GM19023 (cell line): ENCODE results near the gene ZDHHC6.
"Not testable (repeated sequence)": the region's sequence is repeated elsewhere in the genome, so short reads cannot be mapped to it uniquely, and the experiment has no call there.

Experiments
- ATAC-seq: cut with Tn5 transposase; IDR thresholded peaks from one replicate; pipeline ENCODE4 v1.9.1; 2021; ENCODE audit warnings: mild to moderate bottlenecking, moderate library complexity; ENCODE audit not compliant: unreplicated experiment

Gene ZDHHC6

DNA sequence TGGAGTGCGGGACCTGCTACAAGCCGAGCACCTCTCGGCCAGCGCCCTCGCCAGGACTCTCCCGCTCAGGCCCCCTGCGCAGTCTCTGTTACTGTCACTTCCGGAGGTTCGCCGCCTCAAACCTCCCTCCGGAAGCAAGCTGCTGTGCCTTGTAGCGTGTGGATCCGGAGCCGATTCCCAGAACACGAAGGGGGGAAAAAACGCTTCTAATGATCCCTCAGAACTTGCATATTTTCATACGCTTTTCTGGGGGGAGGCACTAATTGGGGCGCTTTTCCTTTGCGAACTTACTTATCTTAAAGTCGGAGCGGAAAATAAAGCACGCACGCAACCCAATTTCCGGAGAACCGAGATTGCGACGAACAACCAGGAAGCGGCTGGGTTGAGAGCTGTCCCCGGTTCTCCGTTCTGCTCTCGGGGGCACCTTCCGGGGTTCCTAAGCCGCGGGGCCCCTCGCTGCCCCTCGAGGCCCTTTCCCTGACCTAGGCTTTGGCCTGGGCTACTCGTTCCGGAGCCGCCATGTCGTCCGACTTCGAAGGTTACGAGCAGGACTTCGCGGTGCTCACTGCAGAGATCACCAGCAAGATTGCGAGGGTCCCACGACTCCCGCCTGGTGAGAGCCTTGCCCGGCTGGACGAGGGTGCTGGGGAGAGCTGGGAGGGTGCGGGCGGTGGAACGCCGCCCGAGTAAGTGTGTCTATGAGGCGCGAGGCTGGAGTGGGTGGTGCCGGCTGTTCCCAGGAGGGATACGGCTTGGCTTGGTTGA, at the start of gene ZDHHC6, which contains the start of gene VTI1A:
ZDHHC6 (minus strand) TSS at position 60 of the 765 bp plus-strand sequence. CDS start 1,478 bp downstream, outside the sequence.
VTI1A (plus strand) TSS at position 361 of the 765 bp plus-strand sequence; CDS start at position 520, 159 bp downstream.
- ATAC-seq = peak; percentile 97

DNA sequence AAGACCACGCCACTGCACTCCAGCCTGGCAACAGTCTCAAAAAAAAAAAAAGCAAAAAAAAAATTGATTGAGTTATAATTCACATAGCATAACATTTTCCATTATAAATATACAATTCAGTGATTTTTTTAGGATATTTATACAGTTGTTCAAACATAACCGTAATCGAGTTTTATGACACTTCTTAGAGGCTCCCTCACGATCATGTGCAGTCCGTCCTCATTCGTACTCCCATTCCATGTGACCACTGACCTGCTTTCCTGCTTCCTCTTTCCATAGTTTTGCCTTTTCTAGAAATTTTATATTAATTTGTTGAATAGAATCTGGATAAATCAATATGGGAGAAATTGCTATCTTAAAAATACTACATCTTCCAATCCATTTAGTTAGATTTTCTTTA, 46.0 kb upstream of the ZDHHC6 start:
- ATAC-seq = no peak

DNA sequence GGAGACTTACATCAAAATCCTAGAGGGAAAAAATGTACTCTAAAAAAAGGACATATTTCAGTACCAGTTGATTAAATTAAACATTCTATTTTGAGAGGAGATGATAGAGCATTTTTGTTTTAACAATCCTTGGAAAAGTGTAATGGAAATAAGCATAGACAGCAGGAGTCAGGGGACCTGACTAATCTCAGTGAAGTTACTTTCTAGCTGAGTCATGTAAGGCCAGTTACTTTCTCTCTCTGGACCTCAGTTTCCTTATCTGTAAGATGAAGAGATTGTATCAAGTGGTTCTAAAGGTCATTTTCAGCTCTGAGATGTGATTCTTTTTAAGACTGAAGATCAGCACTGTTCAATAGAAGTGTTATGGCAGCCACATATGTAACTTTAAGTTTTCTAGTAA, 44.4 kb upstream of the ZDHHC6 start:
- ATAC-seq = no peak

GRCh38 chr10:112490545-112490944, 43.8 kb upstream of the ZDHHC6 start:
- no peak for ATAC-seq

- ATAC-seq = no peak
These were observed 41.2 kb upstream of the ZDHHC6 start for GRCh38 chr10:112487964-112488363.

- ATAC-seq = no peak
These were observed 37.7 kb upstream of the ZDHHC6 start for GRCh38 chr10:112484399-112484798.

- no peak for ATAC-seq
These were observed 34.9 kb upstream of the ZDHHC6 start for GRCh38 chr10:112481602-112482001.

DNA sequence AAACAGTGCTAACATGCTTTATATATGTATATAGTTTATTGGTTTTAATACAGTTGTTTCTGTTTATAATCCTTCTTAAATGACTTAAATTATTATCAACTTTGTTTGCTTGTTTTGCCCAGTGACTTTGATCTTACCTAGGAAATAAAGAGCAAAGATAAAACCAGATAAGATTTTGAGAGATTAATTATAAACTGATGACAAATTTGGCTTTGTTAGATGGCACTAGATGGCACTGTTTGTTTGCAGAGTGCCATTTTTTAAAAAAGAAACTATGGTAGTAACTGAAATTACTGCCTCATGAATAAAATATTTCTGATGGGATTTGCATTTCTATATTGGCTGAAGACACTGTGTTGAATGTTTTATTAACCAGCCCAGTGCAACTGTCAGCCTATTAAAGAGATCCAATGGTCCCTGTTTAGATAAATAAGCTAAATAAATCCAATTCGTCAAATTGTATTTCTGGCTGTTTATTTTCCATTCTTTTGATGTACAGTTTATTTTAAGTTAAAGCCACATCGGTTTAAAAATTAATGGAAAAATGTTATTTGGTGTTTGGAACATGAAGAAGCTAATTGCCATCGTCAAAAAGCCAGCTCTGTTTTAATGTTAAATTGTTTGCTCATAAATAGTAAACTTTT, 29.0 kb upstream of the ZDHHC6 start:
- no peak for ATAC-seq

- peak; percentile 54 for ATAC-seq
These were observed 25.3 kb upstream of the ZDHHC6 start for GRCh38 chr10:112471878-112472487.

GRCh38 chr10:112467541-112468075, 20.9 kb upstream of the ZDHHC6 start:
- ATAC-seq = no peak

DNA sequence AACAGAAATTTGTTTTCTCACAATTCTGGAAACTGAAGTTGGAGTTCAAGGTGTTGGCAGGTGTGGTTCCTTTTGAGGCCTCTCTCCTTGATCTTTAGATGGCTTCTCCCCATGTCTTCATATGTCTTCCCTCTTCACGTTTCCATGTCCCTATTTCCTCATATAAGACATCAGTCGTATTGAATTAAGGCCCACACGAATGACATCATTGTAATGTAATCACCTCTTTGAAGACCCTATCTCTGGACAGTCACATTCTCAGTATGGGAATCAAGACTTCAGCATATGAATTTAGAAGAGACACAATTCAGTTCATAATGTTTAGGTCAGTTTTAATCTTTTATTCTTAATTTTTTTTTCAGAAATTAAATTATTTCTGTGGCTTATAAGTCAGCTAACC, 20.1 kb upstream of the ZDHHC6 start:
- no peak for ATAC-seq

GRCh38 chr10:112465299-112465883, 18.7 kb upstream of the ZDHHC6 start:
- ATAC-seq = no peak

- not testable (repeated sequence) for ATAC-seq
These were observed 17.4 kb upstream of the ZDHHC6 start for GRCh38 chr10:112464074-112464473.

DNA sequence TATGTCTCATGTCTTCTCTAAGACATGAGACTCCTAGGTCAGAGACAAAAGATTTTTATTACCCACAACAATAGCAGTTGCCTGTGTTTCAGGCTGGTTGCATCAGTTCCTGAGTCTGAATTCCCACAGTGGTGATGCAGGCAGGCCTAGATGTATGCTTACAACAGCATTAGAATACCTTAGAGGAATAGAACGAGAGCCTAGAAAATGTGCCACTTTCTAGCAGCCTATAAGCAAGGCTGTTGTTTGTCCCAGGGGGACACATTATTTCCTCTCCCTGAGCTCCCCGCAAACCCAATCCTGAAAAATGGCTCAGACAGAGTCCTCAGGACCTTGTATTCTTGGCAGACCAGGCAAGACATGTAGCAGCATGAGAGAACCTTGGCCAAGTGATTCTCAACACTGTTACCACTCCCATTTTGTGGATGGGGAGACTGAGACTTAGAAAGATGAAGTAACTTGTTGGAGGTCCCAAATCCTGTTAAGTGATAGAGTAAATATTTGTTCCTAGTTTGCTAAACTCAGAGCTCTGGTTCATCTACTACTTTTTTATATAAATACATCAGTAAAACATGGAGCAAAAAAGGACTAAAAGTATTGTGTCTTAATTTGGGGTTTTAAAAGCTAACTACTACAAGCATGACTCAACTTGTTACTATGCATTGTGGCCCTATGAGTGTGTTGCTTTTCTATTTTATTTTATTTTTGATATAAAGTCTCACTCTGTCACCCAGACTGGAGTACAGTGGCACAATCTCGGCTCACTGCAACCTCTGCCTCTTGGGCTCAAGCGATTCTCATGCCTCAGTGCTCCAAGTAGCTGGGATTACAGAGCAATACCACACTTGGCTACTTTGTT, 14.5 kb upstream of the ZDHHC6 start:
- no peak for ATAC-seq

- ATAC-seq = no peak
These were observed 13.7 kb upstream of the ZDHHC6 start for GRCh38 chr10:112460366-112460765.

- no peak for ATAC-seq
These were observed 9.8 kb upstream of the ZDHHC6 start for GRCh38 chr10:112456533-112456932.

GRCh38 chr10:112454910-112455779, 8.4 kb upstream of the ZDHHC6 start:
- ATAC-seq = no peak

DNA sequence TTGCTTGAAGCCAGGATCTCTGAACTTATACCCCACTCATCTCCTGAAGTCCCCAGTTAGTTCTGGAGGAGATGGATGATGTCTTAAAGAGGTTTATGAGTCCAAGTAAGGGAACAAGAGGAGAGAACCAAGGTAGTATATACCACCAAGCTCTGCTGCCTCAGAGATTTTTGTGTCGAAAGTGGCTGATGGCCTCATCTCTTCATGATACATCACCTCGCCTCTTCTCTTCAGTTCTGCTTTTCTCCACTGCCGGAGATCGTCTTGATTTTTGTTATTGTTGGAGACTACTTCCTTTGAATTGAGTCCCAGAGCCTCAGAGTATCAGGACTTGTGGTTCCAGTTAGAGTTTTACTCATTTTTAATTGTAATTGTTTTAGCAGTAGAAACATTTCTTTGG, 2.2 kb upstream of the ZDHHC6 start:
- ATAC-seq = no peak

DNA sequence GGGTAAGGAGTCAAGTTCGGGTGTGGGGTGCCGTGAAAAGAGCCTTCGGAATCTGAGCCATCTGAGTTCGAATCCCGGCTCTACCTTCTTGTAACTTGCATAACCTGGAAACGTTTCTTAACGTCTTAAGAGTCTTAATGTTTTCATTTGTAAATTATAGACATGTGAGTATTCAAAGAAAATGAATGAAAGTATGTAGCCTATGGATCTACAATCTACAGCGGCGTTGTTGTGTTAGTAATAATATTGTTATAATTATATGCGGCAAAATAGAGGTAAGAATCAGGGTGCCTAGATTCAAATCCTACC, 860 bp upstream of the ZDHHC6 start:
- ATAC-seq = no peak
